ENCODE data around the gene CYFIP2. TPM values are rescaled to one million over a fixed set of nuclear protein-coding genes. Genes with fewer than 3 reads are reported as not detected.

CYFIP2 gene
- total RNA-seq, 1 donor from 2014 or later = 42.9 TPM

- peak; percentile 27 for DNase-seq (ENCODE audit: low spot score)
- peak; percentile 51 for TF ChIP-seq CTCF (IDR thresholded peaks at IDR 0.05; ENCODE audit: unreplicated experiment)
- no peak overlapping the region for H3K4me3 Mint-ChIP-seq (ENCODE audit: unreplicated experiment)
- no peaks in the 10 kb centered on the region for H3K9me3 Mint-ChIP-seq (ENCODE audit: unreplicated experiment)
- H3K4me1 Mint-ChIP-seq (ENCODE audit: unreplicated experiment) = no peaks in the 10 kb centered on the region
- H3K27ac Mint-ChIP-seq (ENCODE audit: unreplicated experiment) = no peak overlapping the region
- peaks cover 3% of the 10 kb centered on the region for H3K27me3 Mint-ChIP-seq (ENCODE audit: unreplicated experiment)
- peaks cover 19% of the 10 kb centered on the region for H3K36me3 Mint-ChIP-seq (ENCODE audit: low read depth, unreplicated experiment)
Observed at GRCh38 chr5:157323107-157323706, 57.3 kb downstream of the CYFIP2 start.

- Mint-ChIP-seq H3K27ac (ENCODE audit: unreplicated experiment) (no peak overlapping the region), H3K4me1 (ENCODE audit: unreplicated experiment) (no peaks in the 10 kb centered on the region), H3K4me3 (ENCODE audit: unreplicated experiment) (no peak overlapping the region), H3K36me3 (ENCODE audit: low read depth, unreplicated experiment) (peaks cover 19% of the 10 kb centered on the region), H3K27me3 (ENCODE audit: unreplicated experiment) (peaks cover 3% of the 10 kb centered on the region), H3K9me3 (ENCODE audit: unreplicated experiment) (no peaks in the 10 kb centered on the region)
- peak; percentile 33 for TF ChIP-seq CTCF (IDR thresholded peaks at IDR 0.05; ENCODE audit: unreplicated experiment)
- DNase-seq (ENCODE audit: low spot score) = peak; percentile 30
Observed at GRCh38 chr5:157324237-157324636, 58.3 kb downstream of the CYFIP2 start.

- Mint-ChIP-seq H3K9me3 (ENCODE audit: unreplicated experiment) (no peaks in the 10 kb centered on the region), H3K36me3 (ENCODE audit: low read depth, unreplicated experiment) (peaks cover 13% of the 10 kb centered on the region), H3K4me3 (ENCODE audit: unreplicated experiment) (no peak overlapping the region), H3K27ac (ENCODE audit: unreplicated experiment) (no peak overlapping the region), H3K4me1 (ENCODE audit: unreplicated experiment) (no peaks in the 10 kb centered on the region), H3K27me3 (ENCODE audit: unreplicated experiment) (peaks cover 3% of the 10 kb centered on the region)
- no peak for DNase-seq (ENCODE audit: low spot score)
- TF ChIP-seq CTCF (IDR thresholded peaks at IDR 0.05; ENCODE audit: unreplicated experiment) = no peak
Observed at GRCh38 chr5:157326440-157327005, 60.6 kb downstream of the CYFIP2 start.

- H3K27me3 Mint-ChIP-seq (ENCODE audit: unreplicated experiment) = peaks cover 3% of the 10 kb centered on the region
- no peak overlapping the region for H3K4me3 Mint-ChIP-seq (ENCODE audit: unreplicated experiment)
- H3K27ac Mint-ChIP-seq (ENCODE audit: unreplicated experiment) = no peak overlapping the region
- H3K4me1 Mint-ChIP-seq (ENCODE audit: unreplicated experiment) = no peaks in the 10 kb centered on the region
- no peak for DNase-seq (ENCODE audit: low spot score)
- peaks cover 9% of the 10 kb centered on the region for H3K36me3 Mint-ChIP-seq (ENCODE audit: low read depth, unreplicated experiment)
- no peaks in the 10 kb centered on the region for H3K9me3 Mint-ChIP-seq (ENCODE audit: unreplicated experiment)
- TF ChIP-seq CTCF (IDR thresholded peaks at IDR 0.05; ENCODE audit: unreplicated experiment) = no peak
Observed at GRCh38 chr5:157327771-157328170, 61.8 kb downstream of the CYFIP2 start.

- Mint-ChIP-seq H3K27me3 (ENCODE audit: unreplicated experiment) (peaks cover 1% of the 10 kb centered on the region), H3K9me3 (ENCODE audit: unreplicated experiment) (no peaks in the 10 kb centered on the region), H3K36me3 (ENCODE audit: low read depth, unreplicated experiment) (peaks cover 9% of the 10 kb centered on the region), H3K4me1 (ENCODE audit: unreplicated experiment) (no peaks in the 10 kb centered on the region), H3K4me3 (ENCODE audit: unreplicated experiment) (no peak overlapping the region), H3K27ac (ENCODE audit: unreplicated experiment) (no peak overlapping the region)
- TF ChIP-seq CTCF (IDR thresholded peaks at IDR 0.05; ENCODE audit: unreplicated experiment) = peak; percentile 86
- DNase-seq (ENCODE audit: low spot score) = peak; percentile 55
Observed at GRCh38 chr5:157328277-157328912, 62.5 kb downstream of the CYFIP2 start.
